Activated naive CD8-positive, alpha-beta T cell treated with anti-CD3 and anti-CD28 coated beads, Interleukin-2, amount 50 U/mL, for 24 hours (primary cell): ENCODE measurements around the gene TTF1.

Experiments
- ATAC-seq: fragments of 150-1000 bp; cut with Tn5 transposase; one replicate; pipeline ENCODE4 v1.10.0; 2021
- DNase-seq: peaks from one replicate; pipeline ENCODE4 v3.0.0; 2021
- H3K27ac Mint-ChIP-seq: one replicate; pipeline ENCODE4 v1.8.0; 2021; ENCODE audit warnings: mild to moderate bottlenecking, mixed read lengths
- H3K27me3 Mint-ChIP-seq: one replicate; pipeline ENCODE4 v1.8.0; 2021; ENCODE audit warnings: mixed read lengths
- H3K36me3 Mint-ChIP-seq: one replicate; pipeline ENCODE4 v1.8.0; 2021; ENCODE audit warnings: low read depth, mixed read lengths
- H3K4me1 Mint-ChIP-seq: one replicate; pipeline ENCODE4 v1.8.0; 2021; ENCODE audit warnings: mixed read lengths
- H3K4me3 Mint-ChIP-seq: one replicate; pipeline ENCODE4 v1.8.0; 2021; ENCODE audit warnings: mild to moderate bottlenecking, moderate library complexity, mixed read lengths
- H3K9me3 Mint-ChIP-seq: one replicate; pipeline ENCODE4 v1.8.0; 2021; ENCODE audit warnings: mixed read lengths

The TTF1 gene

GRCh38 chr9:132365986-132366385, 40.7 kb downstream of the TTF1 start:
- ATAC-seq (no peak), DNase-seq (no peak)
- H3K27me3 Mint-ChIP-seq = no peaks in the 10 kb centered on the region
- no peak overlapping the region for H3K27ac Mint-ChIP-seq
- H3K4me3 Mint-ChIP-seq = no peak overlapping the region
- H3K9me3 Mint-ChIP-seq = no peaks in the 10 kb centered on the region
- no peaks in the 10 kb centered on the region for H3K36me3 Mint-ChIP-seq
- no peaks in the 10 kb centered on the region for H3K4me1 Mint-ChIP-seq

- Mint-ChIP-seq H3K4me1 (peaks cover 2% of the 10 kb centered on the region), H3K27ac (no peak overlapping the region), H3K36me3 (no peaks in the 10 kb centered on the region), H3K9me3 (no peaks in the 10 kb centered on the region), H3K27me3 (no peaks in the 10 kb centered on the region), H3K4me3 (no peak overlapping the region)
- DNase-seq (no peak), ATAC-seq (no peak)
Observed at GRCh38 chr9:132364068-132364467, 42.6 kb downstream of the TTF1 start.

- ATAC-seq = no peak
- Mint-ChIP-seq H3K27ac (no peak overlapping the region), H3K27me3 (no peaks in the 10 kb centered on the region), H3K4me3 (no peak overlapping the region), H3K36me3 (peaks cover 16% of the 10 kb centered on the region), H3K9me3 (peaks cover 4% of the 10 kb centered on the region), H3K4me1 (peaks cover 27% of the 10 kb centered on the region)
- DNase-seq = no peak
Observed at GRCh38 chr9:132357764-132358163, 48.9 kb downstream of the TTF1 start.

- Mint-ChIP-seq H3K9me3 (peaks cover 4% of the 10 kb centered on the region), H3K27me3 (no peaks in the 10 kb centered on the region), H3K4me1 (peaks cover 40% of the 10 kb centered on the region), H3K27ac (peak overlapping the region; percentile 12), H3K4me3 (no peak overlapping the region), H3K36me3 (peaks cover 27% of the 10 kb centered on the region)
- ATAC-seq (no peak), DNase-seq (no peak)
Observed at GRCh38 chr9:132356324-132356924, 50.2 kb downstream of the TTF1 start.

- Mint-ChIP-seq H3K4me3 (peak within 1 kb of the TSS; percentile 91), H3K27ac (peak within 1 kb of the TSS; percentile 92), H3K36me3 (peaks cover 34% of the 10 kb centered on the region), H3K9me3 (peaks cover 4% of the 10 kb centered on the region), H3K27me3 (no peaks in the 10 kb centered on the region), H3K4me1 (peaks cover 52% of the 10 kb centered on the region)
- DNase-seq (peak; percentile 99), ATAC-seq (peak; percentile 89)
Observed at GRCh38 chr9:132354637-132355355, 51.8 kb downstream of the TTF1 start, which contains the start of gene SETX. Gene SETX (minus strand): TSS chr9:132354986. CDS start chr9:132349428, 5,558 bp downstream.

GRCh38 chr9:132351404-132352045, 55.1 kb downstream of the TTF1 start:
- Mint-ChIP-seq H3K4me1 (peaks cover 63% of the 10 kb centered on the region), H3K4me3 (peak overlapping the region; percentile 91), H3K9me3 (peaks cover 3% of the 10 kb centered on the region), H3K27me3 (no peaks in the 10 kb centered on the region), H3K36me3 (peaks cover 51% of the 10 kb centered on the region), H3K27ac (peak overlapping the region; percentile 83)
- ATAC-seq (no peak), DNase-seq (no peak)

GRCh38 chr9:132350861-132351315, 55.8 kb downstream of the TTF1 start:
- Mint-ChIP-seq H3K4me1 (peaks cover 59% of the 10 kb centered on the region), H3K27me3 (no peaks in the 10 kb centered on the region), H3K36me3 (peaks cover 57% of the 10 kb centered on the region), H3K9me3 (no peaks in the 10 kb centered on the region), H3K4me3 (peak overlapping the region; percentile 91), H3K27ac (peak overlapping the region; percentile 83)
- no peak for ATAC-seq
- peak; percentile 26 for DNase-seq

- DNase-seq = no peak
Observed at GRCh38 chr9:132348676-132349075, 58.0 kb downstream of the TTF1 start.

GRCh38 chr9:132346177-132346576, 60.5 kb downstream of the TTF1 start:
- H3K4me3 Mint-ChIP-seq = no peak overlapping the region
- H3K36me3 Mint-ChIP-seq = peaks cover 57% of the 10 kb centered on the region
- ATAC-seq (no peak), DNase-seq (no peak)
- H3K27ac Mint-ChIP-seq = no peak overlapping the region
- H3K27me3 Mint-ChIP-seq = no peaks in the 10 kb centered on the region
- no peaks in the 10 kb centered on the region for H3K9me3 Mint-ChIP-seq
- peaks cover 25% of the 10 kb centered on the region for H3K4me1 Mint-ChIP-seq

More at GRCh38 chr9:132348676-132349075, 58.0 kb downstream of the TTF1 start:
- Mint-ChIP-seq H3K9me3 (no peaks in the 10 kb centered on the region), H3K4me1 (peaks cover 50% of the 10 kb centered on the region), H3K4me3 (no peak overlapping the region), H3K27me3 (no peaks in the 10 kb centered on the region), H3K27ac (peak overlapping the region; percentile 85), H3K36me3 (peaks cover 60% of the 10 kb centered on the region)
- ATAC-seq = no peak

GRCh38 chr9:132341177-132341840, 65.3 kb downstream of the TTF1 start:
- no peaks in the 10 kb centered on the region for H3K27me3 Mint-ChIP-seq
- H3K9me3 Mint-ChIP-seq = no peaks in the 10 kb centered on the region
- H3K27ac Mint-ChIP-seq = no peak overlapping the region
- no peak overlapping the region for H3K4me3 Mint-ChIP-seq
- H3K4me1 Mint-ChIP-seq = peaks cover 4% of the 10 kb centered on the region
- no peak for ATAC-seq
- DNase-seq = no peak
- peaks cover 52% of the 10 kb centered on the region for H3K36me3 Mint-ChIP-seq

- Mint-ChIP-seq H3K4me1 (peaks cover 4% of the 10 kb centered on the region), H3K27ac (no peak overlapping the region), H3K27me3 (no peaks in the 10 kb centered on the region), H3K36me3 (peaks cover 56% of the 10 kb centered on the region), H3K9me3 (peaks cover 2% of the 10 kb centered on the region), H3K4me3 (no peak overlapping the region)
- ATAC-seq (no peak), DNase-seq (no peak)
Observed at GRCh38 chr9:132334364-132334763, 72.3 kb downstream of the TTF1 start.

- DNase-seq (no peak), ATAC-seq (no peak)
- peaks cover 63% of the 10 kb centered on the region for H3K36me3 Mint-ChIP-seq
- no peak overlapping the region for H3K27ac Mint-ChIP-seq
- no peaks in the 10 kb centered on the region for H3K27me3 Mint-ChIP-seq
- peaks cover 6% of the 10 kb centered on the region for H3K4me1 Mint-ChIP-seq
- H3K4me3 Mint-ChIP-seq = no peak overlapping the region
- H3K9me3 Mint-ChIP-seq = peaks cover 4% of the 10 kb centered on the region
Observed at GRCh38 chr9:132333556-132333955, 73.1 kb downstream of the TTF1 start.

GRCh38 chr9:132328580-132328979, 78.1 kb downstream of the TTF1 start:
- DNase-seq = no peak
- no peak for ATAC-seq
- Mint-ChIP-seq H3K27ac (no peak overlapping the region), H3K9me3 (peaks cover 10% of the 10 kb centered on the region), H3K4me3 (no peak overlapping the region), H3K4me1 (peaks cover 30% of the 10 kb centered on the region), H3K27me3 (no peaks in the 10 kb centered on the region), H3K36me3 (peaks cover 80% of the 10 kb centered on the region)

- no peaks in the 10 kb centered on the region for H3K27me3 Mint-ChIP-seq
- no peak overlapping the region for H3K27ac Mint-ChIP-seq
- peaks cover 34% of the 10 kb centered on the region for H3K4me1 Mint-ChIP-seq
- H3K4me3 Mint-ChIP-seq = no peak overlapping the region
- peaks cover 10% of the 10 kb centered on the region for H3K9me3 Mint-ChIP-seq
- ATAC-seq (no peak), DNase-seq (no peak)
- H3K36me3 Mint-ChIP-seq = peaks cover 86% of the 10 kb centered on the region
Observed at GRCh38 chr9:132327537-132327936, 79.1 kb downstream of the TTF1 start.
